Measurements from ENCODE around the gene UBE2L5. TPM values are rescaled to one million over a fixed set of nuclear protein-coding genes. Genes with fewer than 3 reads are reported as not detected.
"Not testable (repeated sequence)": the region's sequence is repeated elsewhere in the genome, so short reads cannot be mapped to it uniquely, and the experiment has no call there.

The UBE2L5 gene
- total RNA-seq, 1 experiment from 2014 or later, result not detected

GRCh38 chr13:30461279-30462066, 39.2 kb downstream of the UBE2L5 start:
- H3K4me3 Mint-ChIP-seq (ENCODE audit: unreplicated experiment); H3K4me1 Mint-ChIP-seq (ENCODE audit: insufficient read depth, unreplicated experiment); H3K27me3 Mint-ChIP-seq (ENCODE audit: insufficient read depth, unreplicated experiment); H3K9me3 Mint-ChIP-seq (ENCODE audit: unreplicated experiment); BruUV-seq (replicated peaks): not testable (repeated sequence)
- peak; percentile 59 for TF ChIP-seq CTCF (IDR thresholded peaks at IDR 0.05; ENCODE audit: unreplicated experiment)
- CTCF ChIA-PET, result interaction anchor here (0.6 to 2.6 kb wide), 29 partner anchors 18 to 927 kb away, joined by 3 to 36 read pairs (median 3); partner anchors contain the start of gene KATNAL1
- peak overlapping the region; percentile 47 for H3K27ac Mint-ChIP-seq (ENCODE audit: low read depth, unreplicated experiment)
- intact Hi-C loops (cut with micrococcal nuclease), result loop anchor here (1.0 to 10.0 kb wide), 2 partner anchors 329 to 403 kb away; no protein-coding TSS in a partner anchor
- peaks cover 68% of the 10 kb centered on the region for H3K36me3 Mint-ChIP-seq (ENCODE audit: insufficient read depth, unreplicated experiment)
- POLR2A ChIA-PET, result interaction anchor here (0.5 to 2.6 kb wide), 8 partner anchors 31 to 319 kb away, joined by 3 to 28 read pairs (median 12); partner anchors contain the start of genes KATNAL1, UBE2L5 and USPL1
- DNase-seq (ENCODE audit: unreplicated experiment), result peak; percentile 37

- Mint-ChIP-seq H3K9me3 (ENCODE audit: unreplicated experiment) (no peaks in the 10 kb centered on the region), H3K27me3 (ENCODE audit: insufficient read depth, unreplicated experiment) (no peaks in the 10 kb centered on the region), H3K27ac (ENCODE audit: low read depth, unreplicated experiment) (peak overlapping the region; percentile 97), H3K36me3 (ENCODE audit: insufficient read depth, unreplicated experiment) (peaks cover 53% of the 10 kb centered on the region), H3K4me1 (ENCODE audit: insufficient read depth, unreplicated experiment) (peaks cover 11% of the 10 kb centered on the region), H3K4me3 (ENCODE audit: unreplicated experiment) (peak overlapping the region; percentile 89)
- TF ChIP-seq CTCF (IDR thresholded peaks at IDR 0.05; ENCODE audit: unreplicated experiment), result no peak
- POLR2A ChIA-PET, result interaction anchor here (0.6 to 2.9 kb wide), 14 partner anchors 33 to 768 kb away, joined by 3 to 81 read pairs (median 4); partner anchors contain the start of genes KATNAL1, UBE2L5 and USPL1
- intact Hi-C loops (cut with micrococcal nuclease), result loop anchor here (1.0 to 10.0 kb wide), 3 partner anchors 211 to 401 kb away; no protein-coding TSS in a partner anchor
- DNase-seq (ENCODE audit: unreplicated experiment), result peak; percentile 65
- TSS peak; percentile 20 for BruUV-seq (replicated peaks)
- CTCF ChIA-PET, result interaction anchor here (0.6 to 0.7 kb wide), 4 partner anchors 58 to 267 kb away, joined by 3 to 5 read pairs (median 4); no protein-coding TSS in a partner anchor
Observed at GRCh38 chr13:30463787-30464495, 41.6 kb downstream of the UBE2L5 start.

GRCh38 chr13:30464496-30465342, 42.4 kb downstream of the UBE2L5 start:
- H3K4me1 Mint-ChIP-seq (ENCODE audit: insufficient read depth, unreplicated experiment), result peaks cover 11% of the 10 kb centered on the region
- ChIA-PET CTCF (interaction anchor here (0.6 to 0.7 kb wide), 4 partner anchors 59 to 268 kb away, joined by 3 to 5 read pairs (median 4); no protein-coding TSS in a partner anchor), POLR2A (interaction anchor here (0.6 to 2.9 kb wide), 18 partner anchors 16 to 769 kb away, joined by 3 to 81 read pairs (median 4); partner anchors contain the start of genes KATNAL1, UBE2L5 and USPL1)
- H3K27ac Mint-ChIP-seq (ENCODE audit: low read depth, unreplicated experiment), result peak overlapping the region; percentile 97
- BruUV-seq (replicated peaks), result no TSS peak
- intact Hi-C loops (cut with micrococcal nuclease), result loop anchor here (1.0 to 10.0 kb wide), 6 partner anchors 88 to 400 kb away; partner anchors contain the start of gene USPL1
- no peaks in the 10 kb centered on the region for H3K9me3 Mint-ChIP-seq (ENCODE audit: unreplicated experiment)
- peaks cover 47% of the 10 kb centered on the region for H3K36me3 Mint-ChIP-seq (ENCODE audit: insufficient read depth, unreplicated experiment)
- H3K4me3 Mint-ChIP-seq (ENCODE audit: unreplicated experiment), result peak overlapping the region; percentile 89
- no peak for TF ChIP-seq CTCF (IDR thresholded peaks at IDR 0.05; ENCODE audit: unreplicated experiment)
- H3K27me3 Mint-ChIP-seq (ENCODE audit: insufficient read depth, unreplicated experiment), result no peaks in the 10 kb centered on the region
- peak; percentile 68 for DNase-seq (ENCODE audit: unreplicated experiment)
